ENCODE results near the gene VPS13A.

- TF ChIP-seq CTCF (IDR thresholded peaks at IDR 0.05) (no peak), ZFX (IDR thresholded peaks at IDR 0.05; ENCODE audit: borderline replicate concordance) (no peak)
Observed at GRCh38 chr9:77261605-77262004, 84.3 kb downstream of the VPS13A start.
